MG63 (cell line): ENCODE data around the gene ANKRD12. TPM values are rescaled to one million over a fixed set of nuclear protein-coding genes. Genes with fewer than 3 reads are reported as not detected.
"Not testable (repeated sequence)": the region's sequence is repeated elsewhere in the genome, so short reads cannot be mapped to it uniquely, and the experiment has no call there.

Experiments used
- DNase-seq: peaks from one replicate; pipeline ENCODE4 v3.0.0-alpha.2; 2020
- H3K27me3 ChIP-seq: fragments of 250-450 bp; sonication (Bioruptor Pico); 2 replicates; pipeline ENCODE4 v1.5.1; 2020; ENCODE audit warnings: mild to moderate bottlenecking, moderate library complexity
- H3K36me3 ChIP-seq: fragments of 250-450 bp; sonication (Bioruptor Pico); 2 replicates; pipeline ENCODE4 v1.5.1; 2020; ENCODE audit warnings: mild to moderate bottlenecking, moderate library complexity
- H3K4me3 ChIP-seq: fragments of 250-450 bp; sonication (Bioruptor Pico); 2 replicates; pipeline ENCODE4 v1.5.1; 2020; ENCODE audit warnings: mild to moderate bottlenecking, moderate library complexity
- H3K9me3 ChIP-seq: fragments of 250-450 bp; sonication (Bioruptor Pico); 2 replicates; pipeline ENCODE4 v1.5.1; 2020; ENCODE audit warnings: mild to moderate bottlenecking, moderate library complexity
- total RNA-seq: library from RNA; depleted of rRNA; stranded (reverse); fragments of >200 nt; shearing (Covaris generic); gene quantifications from 2 replicates; pipeline ENCODE4 v1.2.3, GENCODE V29; 2014; ENCODE audit warnings: low replicate concordance

ANKRD12 gene
- total RNA-seq, 1 experiment from 2014 or later = 7.8 TPM

DNA sequence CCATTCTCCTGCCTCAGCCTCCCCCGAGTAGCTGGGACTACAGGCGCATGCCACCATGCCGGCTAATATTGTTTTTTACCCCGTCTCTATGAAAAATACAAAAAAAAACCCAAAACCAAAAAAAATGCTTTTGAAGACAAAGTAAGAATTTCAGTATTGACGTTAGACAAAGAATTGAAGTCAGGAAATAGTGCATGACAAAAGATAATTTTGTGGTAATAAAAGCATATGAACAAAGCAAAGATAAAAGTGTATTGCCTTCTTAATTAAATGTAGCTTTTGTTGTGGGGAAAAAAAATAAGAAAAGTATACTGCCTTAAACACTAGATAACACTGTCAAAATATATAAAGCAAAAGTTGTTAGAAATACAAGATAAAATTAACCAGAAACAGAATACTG lies 86.8 kb downstream of the ANKRD12 start:
- Histone ChIP-seq H3K4me3 (no peak overlapping the region), H3K9me3 (no peaks in the 10 kb centered on the region), H3K36me3 (peaks cover 27% of the 10 kb centered on the region), H3K27me3 (no peaks in the 10 kb centered on the region)
- DNase-seq = no peak

DNA sequence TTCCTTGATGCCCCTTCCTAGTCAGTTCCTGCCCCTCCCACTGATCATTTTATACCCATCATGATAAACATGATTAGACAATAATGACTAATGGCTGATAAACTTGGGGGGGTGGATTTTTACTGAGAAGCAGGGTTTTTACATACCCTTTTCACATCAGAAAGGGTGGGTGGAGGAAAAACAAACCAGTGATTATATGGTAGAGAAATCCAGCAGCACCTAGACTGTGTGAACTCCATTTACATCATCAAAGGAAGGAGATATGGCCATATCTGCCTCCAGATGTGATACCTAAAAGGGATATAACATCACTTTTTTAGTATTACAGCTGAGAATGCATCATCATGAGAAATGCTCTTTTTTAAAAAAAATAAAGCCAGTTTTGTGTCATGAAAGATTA lies 89.9 kb downstream of the ANKRD12 start:
- no peaks in the 10 kb centered on the region for H3K27me3 ChIP-seq
- no peak overlapping the region for H3K4me3 ChIP-seq
- no peaks in the 10 kb centered on the region for H3K9me3 ChIP-seq
- peaks cover 30% of the 10 kb centered on the region for H3K36me3 ChIP-seq
- DNase-seq = no peak

DNA sequence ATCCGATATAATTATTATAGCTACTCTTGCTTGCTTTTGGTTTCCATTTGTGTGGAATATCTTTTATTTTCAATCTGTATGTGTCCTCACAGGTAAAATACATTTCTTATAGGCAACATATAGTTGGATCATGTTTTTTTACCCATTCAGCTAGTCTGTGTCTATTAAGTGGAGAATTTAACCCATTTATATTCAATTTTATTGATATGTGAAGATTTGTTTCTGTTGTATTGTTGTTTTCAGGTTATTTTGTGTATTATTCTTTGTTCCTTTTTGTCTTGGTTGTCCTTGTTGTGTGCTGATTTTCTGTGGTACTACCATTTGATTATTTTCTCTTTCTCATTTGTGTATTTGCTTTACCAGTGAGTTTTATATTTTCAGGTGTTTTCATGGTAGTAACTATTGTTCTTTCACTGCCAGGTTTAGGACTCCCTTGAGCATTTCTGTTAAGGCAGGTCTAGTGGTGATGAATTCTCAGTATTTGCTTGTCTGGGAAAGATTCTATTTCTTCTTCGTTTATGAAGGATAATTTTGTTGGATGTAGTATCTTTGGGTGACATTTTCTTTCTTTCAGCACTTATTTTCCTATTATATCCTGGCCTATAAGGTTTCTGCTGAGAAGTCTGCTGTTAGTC lies 95.4 kb downstream of the ANKRD12 start:
- Histone ChIP-seq H3K36me3 (peaks cover 18% of the 10 kb centered on the region), H3K9me3 (peaks cover 9% of the 10 kb centered on the region), H3K27me3 (no peaks in the 10 kb centered on the region), H3K4me3 (no peak overlapping the region)
- no peak for DNase-seq

- DNase-seq = no peak
- no peaks in the 10 kb centered on the region for H3K27me3 ChIP-seq
- H3K9me3 ChIP-seq = peaks cover 9% of the 10 kb centered on the region
- H3K36me3 ChIP-seq = peaks cover 10% of the 10 kb centered on the region
- no peak overlapping the region for H3K4me3 ChIP-seq
Observed at GRCh38 chr18:9232977-9233376, 96.4 kb downstream of the ANKRD12 start.

- H3K27me3 ChIP-seq = no peaks in the 10 kb centered on the region
- H3K36me3 ChIP-seq = peaks cover 9% of the 10 kb centered on the region; the same call in 1 of the 2 replicates
- DNase-seq = no peak
- no peak overlapping the region for H3K4me3 ChIP-seq
- peaks cover 9% of the 10 kb centered on the region for H3K9me3 ChIP-seq
Observed at GRCh38 chr18:9233771-9234440, 97.3 kb downstream of the ANKRD12 start.

GRCh38 chr18:9234528-9234927 lies 97.9 kb downstream of the ANKRD12 start:
- Histone ChIP-seq H3K36me3 (peaks cover 12% of the 10 kb centered on the region; the same call in 1 of the 2 replicates), H3K9me3 (peaks cover 9% of the 10 kb centered on the region), H3K4me3 (no peak overlapping the region), H3K27me3 (no peaks in the 10 kb centered on the region)
- DNase-seq = no peak

DNA sequence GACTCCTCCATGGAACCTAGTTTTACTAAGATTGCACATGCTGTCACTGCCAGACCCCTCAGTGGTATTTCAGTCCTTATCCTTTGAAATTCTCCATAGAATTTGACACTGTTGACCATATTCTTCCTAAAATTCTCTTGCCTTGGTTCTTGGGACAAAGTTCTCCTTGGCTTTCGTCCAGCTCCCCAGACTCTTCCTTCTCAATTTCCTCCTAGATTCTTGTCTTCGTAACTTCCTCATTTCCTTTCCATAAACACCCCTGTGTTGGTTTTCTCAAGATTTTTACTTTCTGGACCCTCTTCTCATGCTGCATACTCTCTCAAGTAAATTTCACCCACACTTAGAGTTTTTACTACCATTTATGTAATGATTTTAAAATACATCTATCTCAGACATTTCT lies 101.4 kb downstream of the ANKRD12 start:
- H3K36me3 ChIP-seq = peaks cover 9% of the 10 kb centered on the region; the same call in 1 of the 2 replicates
- no peak overlapping the region for H3K4me3 ChIP-seq
- no peaks in the 10 kb centered on the region; the same call in 1 of the 2 replicates for H3K9me3 ChIP-seq
- no peak for DNase-seq
- H3K27me3 ChIP-seq = no peaks in the 10 kb centered on the region

GRCh38 chr18:9239720-9240119 lies 103.1 kb downstream of the ANKRD12 start:
- peaks cover 7% of the 10 kb centered on the region; the same call in 1 of the 2 replicates for H3K36me3 ChIP-seq
- no peaks in the 10 kb centered on the region for H3K9me3 ChIP-seq
- no peaks in the 10 kb centered on the region for H3K27me3 ChIP-seq
- H3K4me3 ChIP-seq = no peak overlapping the region
- no peak for DNase-seq

GRCh38 chr18:9240270-9240669 lies 103.7 kb downstream of the ANKRD12 start:
- Histone ChIP-seq H3K27me3 (no peaks in the 10 kb centered on the region), H3K9me3 (no peaks in the 10 kb centered on the region), H3K36me3 (peaks cover 7% of the 10 kb centered on the region; the same call in 1 of the 2 replicates), H3K4me3 (no peak overlapping the region)
- no peak for DNase-seq

- no peak for DNase-seq
- no peaks in the 10 kb centered on the region for H3K27me3 ChIP-seq
- H3K36me3 ChIP-seq = peaks cover 7% of the 10 kb centered on the region; the same call in 1 of the 2 replicates
- no peaks in the 10 kb centered on the region for H3K9me3 ChIP-seq
- no peak overlapping the region for H3K4me3 ChIP-seq
Observed at GRCh38 chr18:9243029-9243428, 106.4 kb downstream of the ANKRD12 start.

DNA sequence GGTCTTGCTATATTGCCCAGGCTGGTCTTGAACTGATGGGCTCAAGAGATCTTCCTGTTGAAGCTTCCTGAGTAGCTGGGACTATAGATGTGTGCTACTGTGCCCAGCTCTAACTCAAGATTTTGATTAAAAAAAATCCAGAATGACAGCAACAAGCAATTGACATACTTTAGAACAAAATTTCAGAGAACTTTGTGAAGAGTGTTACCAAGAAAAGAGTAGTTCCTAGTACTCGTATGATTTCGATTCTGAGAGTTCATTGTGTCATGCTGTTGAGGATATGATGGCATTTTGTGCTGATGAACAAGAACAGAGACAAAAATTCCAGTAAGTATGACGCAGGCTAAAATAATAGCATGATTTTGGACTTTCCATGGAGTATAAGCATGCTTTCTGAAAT lies 107.8 kb downstream of the ANKRD12 start:
- Histone ChIP-seq H3K27me3 (no peaks in the 10 kb centered on the region), H3K36me3 (peaks cover 4% of the 10 kb centered on the region; the same call in 1 of the 2 replicates), H3K9me3 (no peaks in the 10 kb centered on the region), H3K4me3 (no peak overlapping the region)
- no peak for DNase-seq

GRCh38 chr18:9248661-9249060 lies 112.1 kb downstream of the ANKRD12 start:
- Histone ChIP-seq H3K9me3 (no peaks in the 10 kb centered on the region), H3K27me3 (no peaks in the 10 kb centered on the region), H3K4me3 (no peak overlapping the region), H3K36me3 (no peaks in the 10 kb centered on the region)
- DNase-seq = no peak

DNA sequence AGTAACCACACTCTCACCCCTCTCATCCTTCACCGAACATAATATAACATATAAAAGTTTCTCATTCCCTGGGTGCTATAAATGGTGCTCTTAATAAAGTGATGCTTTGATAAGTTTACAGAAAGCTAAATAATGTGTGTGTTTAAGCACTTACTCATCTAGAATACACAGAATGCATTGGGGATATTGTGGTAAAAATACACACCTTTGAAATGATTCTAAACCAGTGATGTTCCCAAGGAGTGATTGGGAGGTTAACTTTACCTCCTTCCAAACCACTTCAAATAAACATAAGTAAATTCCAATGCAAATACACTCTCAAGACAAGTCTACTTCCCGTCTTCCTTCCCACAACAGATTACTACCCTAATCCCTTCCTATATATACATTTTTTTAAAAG lies 112.7 kb downstream of the ANKRD12 start:
- no peak overlapping the region for H3K4me3 ChIP-seq
- peaks cover 4% of the 10 kb centered on the region for H3K36me3 ChIP-seq
- H3K27me3 ChIP-seq = no peaks in the 10 kb centered on the region
- H3K9me3 ChIP-seq = no peaks in the 10 kb centered on the region
- no peak for DNase-seq

GRCh38 chr18:9259173-9259572 lies 122.6 kb downstream of the ANKRD12 start:
- no peaks in the 10 kb centered on the region for H3K27me3 ChIP-seq
- H3K4me3 ChIP-seq = no peak overlapping the region
- no peak for DNase-seq
- H3K9me3 ChIP-seq = peaks cover 2% of the 10 kb centered on the region; the same call in 1 of the 2 replicates
- H3K36me3 ChIP-seq = peaks cover 52% of the 10 kb centered on the region

GRCh38 chr18:9260388-9261380 lies 124.1 kb downstream of the ANKRD12 start:
- Histone ChIP-seq H3K4me3 (no peak overlapping the region), H3K36me3 (peaks cover 50% of the 10 kb centered on the region), H3K9me3 (peaks cover 2% of the 10 kb centered on the region), H3K27me3 (no peaks in the 10 kb centered on the region)
- no peak for DNase-seq

GRCh38 chr18:9263264-9263663 lies 126.7 kb downstream of the ANKRD12 start:
- Histone ChIP-seq H3K36me3 (peaks cover 42% of the 10 kb centered on the region), H3K4me3 (no peak overlapping the region), H3K27me3 (no peaks in the 10 kb centered on the region), H3K9me3 (peaks cover 2% of the 10 kb centered on the region)
- DNase-seq = no peak

DNA sequence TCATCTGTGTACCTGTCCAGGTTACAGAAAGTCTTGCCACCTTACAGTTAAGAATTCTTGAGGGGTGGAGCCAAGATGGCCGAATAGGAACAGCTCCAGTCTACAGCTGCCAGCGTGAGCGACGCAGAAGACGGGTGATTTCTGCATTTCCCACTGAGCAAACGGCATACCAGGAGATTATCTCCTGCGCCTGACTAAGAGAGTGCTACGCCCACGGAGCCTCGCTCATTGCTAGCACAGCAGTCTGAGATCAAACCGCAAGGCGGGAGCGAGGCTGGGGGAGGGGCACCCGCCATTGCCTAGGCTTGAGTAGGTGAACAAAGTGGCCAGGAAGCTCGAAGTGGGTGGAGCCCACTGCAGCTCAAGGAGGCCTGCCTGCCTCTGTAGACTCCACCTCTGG lies 128.2 kb downstream of the ANKRD12 start:
- not testable (repeated sequence) for H3K27me3 ChIP-seq

More for the DNA sequence above, 128.2 kb downstream of the ANKRD12 start:
- DNase-seq, H3K4me3 ChIP-seq, H3K9me3 ChIP-seq: not testable (repeated sequence)
- peaks cover 31% of the 10 kb centered on the region for H3K36me3 ChIP-seq
